BJ (cell line): ENCODE data around the gene PRKACG. TPM values are rescaled to one million over a fixed set of nuclear protein-coding genes. Genes with fewer than 3 reads are reported as not detected.

ENCODE experiments used
- CTCF ChIA-PET: fragments of 350-600 bp; formaldehyde crosslinking; extraction: SDS; loops from one replicate; lab custom pipeline; 2021; ENCODE audit warnings: antibody characterized with exemption, inconsistent platforms; lab: Yijun Ruan, JAX
- POLR2A ChIA-PET: fragments of 300-600 bp; sonication (Branson Sonifier 250); formaldehyde crosslinking; extraction: SDS; loops from one replicate; lab custom pipeline; 2021; ENCODE audit warnings: antibody characterized with exemption; lab: Charles Lee
- DNase-seq: peaks from one replicate; pipeline ENCODE4 v3.0.0-alpha.2; 2011; ENCODE audit warnings: low read depth
- H3K27me3 ChIP-seq: 2 replicates; pipeline ENCODE4 v1.6.0; 2011; ENCODE audit warnings: low read length; ENCODE audit not compliant: control insufficient read depth, insufficient read depth
- H3K36me3 ChIP-seq: 2 replicates; pipeline ENCODE4 v1.5.1; 2011; ENCODE audit warnings: low read length; ENCODE audit not compliant: control insufficient read depth, insufficient read depth
- H3K4me3 ChIP-seq: 2 replicates; pipeline ENCODE4 v1.5.1; 2011; ENCODE audit warnings: low read depth, mild to moderate bottlenecking, control low read depth, low read length
- polyA plus RNA-seq: library from polyadenylated mRNA; depleted of rRNA; stranded (reverse); fragments of >200 nt; gene quantifications from 2 replicates; pipeline ENCODE4 v1.2.3, GENCODE V29; 2011
- TF ChIP-seq, protein P1 (sequence below): IDR thresholded peaks from 2 replicates; pipeline ENCODE4 v1.5.1; 2011; ENCODE audit warnings: low read depth, mild to moderate bottlenecking, control low read depth, inconsistent platforms, low read length, moderate library complexity; ENCODE audit not compliant: insufficient read depth

PRKACG gene
- polyA plus RNA-seq, 1 experiment = not detected

DNA sequence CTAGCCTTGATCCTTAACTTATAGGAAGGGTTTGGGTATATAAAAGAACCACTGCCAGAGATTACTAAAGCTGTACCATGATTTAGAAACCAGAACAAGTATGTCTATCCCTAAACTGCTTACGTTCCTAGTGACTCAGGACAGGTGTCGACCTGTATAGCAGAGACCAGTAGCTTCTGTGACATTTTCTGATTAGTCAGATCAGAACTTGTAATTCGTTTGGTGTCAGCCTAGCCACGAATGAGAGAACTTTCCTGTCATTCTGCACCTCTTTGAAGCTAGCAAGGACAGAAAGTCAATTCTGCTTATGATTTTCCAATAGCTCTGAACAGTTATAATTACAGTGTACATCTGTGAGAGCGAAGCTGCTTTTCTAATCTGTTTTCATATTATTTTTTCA, 39.5 kb downstream of the PRKACG start:
- no peaks in the 10 kb centered on the region for H3K36me3 ChIP-seq
- no peaks in the 10 kb centered on the region for H3K27me3 ChIP-seq
- POLR2A ChIA-PET = no interaction called here
- DNase-seq = no peak
- CTCF ChIA-PET = interaction anchor here (1.2 kb wide), 1 partner anchor 25 kb away, joined by 5 read pairs; no protein-coding TSS in a partner anchor
- no peak overlapping the region for H3K4me3 ChIP-seq
- TF ChIP-seq, protein P1, sequence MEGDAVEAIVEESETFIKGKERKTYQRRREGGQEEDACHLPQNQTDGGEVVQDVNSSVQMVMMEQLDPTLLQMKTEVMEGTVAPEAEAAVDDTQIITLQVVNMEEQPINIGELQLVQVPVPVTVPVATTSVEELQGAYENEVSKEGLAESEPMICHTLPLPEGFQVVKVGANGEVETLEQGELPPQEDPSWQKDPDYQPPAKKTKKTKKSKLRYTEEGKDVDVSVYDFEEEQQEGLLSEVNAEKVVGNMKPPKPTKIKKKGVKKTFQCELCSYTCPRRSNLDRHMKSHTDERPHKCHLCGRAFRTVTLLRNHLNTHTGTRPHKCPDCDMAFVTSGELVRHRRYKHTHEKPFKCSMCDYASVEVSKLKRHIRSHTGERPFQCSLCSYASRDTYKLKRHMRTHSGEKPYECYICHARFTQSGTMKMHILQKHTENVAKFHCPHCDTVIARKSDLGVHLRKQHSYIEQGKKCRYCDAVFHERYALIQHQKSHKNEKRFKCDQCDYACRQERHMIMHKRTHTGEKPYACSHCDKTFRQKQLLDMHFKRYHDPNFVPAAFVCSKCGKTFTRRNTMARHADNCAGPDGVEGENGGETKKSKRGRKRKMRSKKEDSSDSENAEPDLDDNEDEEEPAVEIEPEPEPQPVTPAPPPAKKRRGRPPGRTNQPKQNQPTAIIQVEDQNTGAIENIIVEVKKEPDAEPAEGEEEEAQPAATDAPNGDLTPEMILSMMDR = no peak

DNA sequence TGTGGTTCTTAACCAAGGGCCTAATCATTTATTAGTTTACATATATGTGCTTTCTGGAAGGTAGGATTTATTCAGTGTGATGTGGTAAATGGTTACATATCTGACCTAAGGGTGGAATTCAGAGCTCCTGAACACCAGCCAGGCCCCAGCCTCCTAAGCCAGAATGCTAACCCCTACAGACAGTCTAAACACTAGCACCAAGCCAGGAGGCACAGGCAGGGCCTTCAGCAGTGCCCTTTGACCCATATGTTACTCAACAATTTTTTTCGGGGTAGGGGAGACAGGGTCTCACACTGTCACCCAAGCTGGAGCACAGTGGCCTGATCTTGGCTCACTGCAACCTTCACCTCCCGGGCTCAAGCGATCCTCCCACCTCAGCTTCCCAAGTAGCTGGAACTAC, 40.3 kb downstream of the PRKACG start:
- Histone ChIP-seq H3K27me3 (no peaks in the 10 kb centered on the region), H3K4me3 (no peak overlapping the region), H3K36me3 (no peaks in the 10 kb centered on the region)
- ChIA-PET CTCF (no interaction called here), POLR2A (no interaction called here)
- TF ChIP-seq, protein P1 = no peak
- DNase-seq = no peak

DNA sequence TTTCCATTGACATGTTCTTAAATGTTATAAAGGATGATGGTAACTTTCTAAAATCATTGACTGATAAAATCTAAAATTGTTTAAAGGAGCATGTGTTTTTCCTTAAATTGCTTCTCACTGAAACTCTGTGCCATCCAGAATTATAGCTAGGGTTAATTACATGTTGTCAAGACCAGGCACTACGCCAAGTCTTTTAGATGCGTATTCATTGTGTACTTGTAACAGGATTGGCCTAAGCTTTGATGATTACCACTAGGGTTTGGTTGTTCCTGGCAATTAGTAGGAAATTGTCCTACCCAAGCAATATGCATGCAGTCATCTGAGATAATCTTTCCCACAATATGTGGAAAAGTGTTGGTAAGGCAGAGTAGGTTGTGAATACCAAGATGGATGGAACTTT, 43.8 kb downstream of the PRKACG start:
- H3K36me3 ChIP-seq = no peaks in the 10 kb centered on the region
- DNase-seq = no peak
- TF ChIP-seq, protein P1 = no peak
- POLR2A ChIA-PET = no interaction called here
- CTCF ChIA-PET = no interaction called here
- no peaks in the 10 kb centered on the region for H3K27me3 ChIP-seq
- H3K4me3 ChIP-seq = no peak overlapping the region

DNA sequence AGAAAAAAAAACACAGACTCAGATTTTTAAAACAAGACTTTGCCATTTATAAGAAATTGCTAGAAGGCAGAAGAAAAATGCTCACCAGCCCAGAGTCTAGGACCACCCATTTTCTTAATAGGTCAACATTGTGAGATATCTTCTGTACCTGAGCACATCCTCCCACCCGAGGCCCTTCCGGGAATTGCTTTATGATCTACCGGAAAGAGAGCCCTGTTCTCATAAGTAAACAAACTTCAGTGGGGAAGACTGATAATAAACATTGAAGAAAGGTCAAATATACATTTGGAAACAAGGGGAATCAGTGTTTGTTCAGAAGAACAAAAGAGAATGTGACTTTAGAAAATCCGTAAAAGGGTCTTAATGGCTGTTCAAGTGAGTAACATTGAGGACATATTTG, 44.4 kb downstream of the PRKACG start:
- ChIA-PET CTCF (no interaction called here), POLR2A (no interaction called here)
- H3K36me3 ChIP-seq = no peaks in the 10 kb centered on the region
- TF ChIP-seq, protein P1 = no peak
- no peaks in the 10 kb centered on the region for H3K27me3 ChIP-seq
- DNase-seq = no peak
- H3K4me3 ChIP-seq = no peak overlapping the region

DNA sequence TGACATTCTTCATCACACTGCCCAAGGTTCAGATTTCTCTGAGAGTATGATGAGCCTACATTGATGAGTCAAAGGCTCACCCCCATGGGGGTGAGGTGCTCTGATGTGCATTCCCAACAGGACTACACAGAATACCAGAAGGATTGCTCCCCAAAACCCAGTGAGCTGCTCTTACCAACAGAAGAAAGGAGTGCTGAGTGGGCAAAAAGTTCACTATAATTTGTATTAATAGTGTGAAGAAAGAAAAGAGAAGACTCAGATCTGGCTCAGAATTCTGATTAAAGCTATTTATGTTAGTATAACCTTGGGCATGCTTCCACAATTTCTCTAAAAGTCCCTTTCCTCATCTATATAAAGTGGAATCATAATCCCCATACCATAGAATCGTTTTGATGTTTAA, 46.1 kb downstream of the PRKACG start:
- DNase-seq = no peak
- Histone ChIP-seq H3K4me3 (no peak overlapping the region), H3K27me3 (no peaks in the 10 kb centered on the region), H3K36me3 (no peaks in the 10 kb centered on the region)
- TF ChIP-seq, protein P1 = no peak
- ChIA-PET CTCF (interaction anchor here (0.7 to 1.6 kb wide), 3 partner anchors 8 to 32 kb away, joined by 3 to 5 read pairs (median 3); no protein-coding TSS in a partner anchor), POLR2A (no interaction called here)
